ENCODE data around the gene CEP250.

CEP250 gene

DNA sequence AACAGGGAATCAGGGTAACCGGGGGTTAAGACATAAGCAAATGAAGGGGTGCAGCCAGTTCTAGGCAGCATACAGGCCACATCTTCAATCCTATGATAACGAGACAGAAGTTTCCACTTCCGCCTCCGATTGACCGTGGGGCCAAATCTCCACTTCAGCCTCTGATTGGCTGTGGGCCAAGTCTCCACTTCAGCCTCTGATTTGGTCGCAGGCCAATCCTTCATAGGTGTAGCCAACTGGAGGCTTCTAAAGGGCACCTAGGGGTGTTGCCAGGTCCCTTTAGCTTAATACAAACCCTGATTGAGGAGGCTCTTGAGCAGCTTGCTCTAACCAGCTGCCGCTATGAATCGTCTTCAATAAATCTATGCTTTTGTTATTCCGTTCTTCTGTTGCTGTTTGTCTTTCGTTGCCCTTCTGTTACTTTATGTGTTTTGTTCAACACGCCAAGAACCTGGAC lies 84.4 kb downstream of the CEP250 start:
- Histone ChIP-seq H3K36me3 (ENCODE audit: insufficient read depth, low read length) (peaks cover 17% of the 10 kb centered on the region), H3K9me3 (ENCODE audit: insufficient read depth, low read length, severe bottlenecking) (no peaks in the 10 kb centered on the region), H3K4me1 (ENCODE audit: insufficient read depth, low read length) (peaks cover 21% of the 10 kb centered on the region), H3K27me3 (ENCODE audit: insufficient read depth, low read length, poor library complexity) (no peaks in the 10 kb centered on the region), H3K4me3 (ENCODE audit: low read depth in 1 of 2, low read length in 2 of 2) (no peak overlapping the region), H2AFZ (ENCODE audit: low read depth, low read length) (no peak overlapping the region), H3K9ac (ENCODE audit: low read depth, low read length) (no peak overlapping the region), H3K79me2 (ENCODE audit: insufficient read depth, low read length) (peaks cover 13% of the 10 kb centered on the region), H3K27ac (ENCODE audit: low read length) (no peak overlapping the region), H4K20me1 (ENCODE audit: insufficient read depth, low read length) (no peaks in the 10 kb centered on the region), H3K4me2 (ENCODE audit: insufficient read depth, low read length) (no peak overlapping the region)
- ATAC-seq (ENCODE audit: insufficient read depth, low read depth) (no peak), DNase-seq (no peak)
- TF ChIP-seq, protein P1, sequence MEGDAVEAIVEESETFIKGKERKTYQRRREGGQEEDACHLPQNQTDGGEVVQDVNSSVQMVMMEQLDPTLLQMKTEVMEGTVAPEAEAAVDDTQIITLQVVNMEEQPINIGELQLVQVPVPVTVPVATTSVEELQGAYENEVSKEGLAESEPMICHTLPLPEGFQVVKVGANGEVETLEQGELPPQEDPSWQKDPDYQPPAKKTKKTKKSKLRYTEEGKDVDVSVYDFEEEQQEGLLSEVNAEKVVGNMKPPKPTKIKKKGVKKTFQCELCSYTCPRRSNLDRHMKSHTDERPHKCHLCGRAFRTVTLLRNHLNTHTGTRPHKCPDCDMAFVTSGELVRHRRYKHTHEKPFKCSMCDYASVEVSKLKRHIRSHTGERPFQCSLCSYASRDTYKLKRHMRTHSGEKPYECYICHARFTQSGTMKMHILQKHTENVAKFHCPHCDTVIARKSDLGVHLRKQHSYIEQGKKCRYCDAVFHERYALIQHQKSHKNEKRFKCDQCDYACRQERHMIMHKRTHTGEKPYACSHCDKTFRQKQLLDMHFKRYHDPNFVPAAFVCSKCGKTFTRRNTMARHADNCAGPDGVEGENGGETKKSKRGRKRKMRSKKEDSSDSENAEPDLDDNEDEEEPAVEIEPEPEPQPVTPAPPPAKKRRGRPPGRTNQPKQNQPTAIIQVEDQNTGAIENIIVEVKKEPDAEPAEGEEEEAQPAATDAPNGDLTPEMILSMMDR (IDR thresholded peaks at IDR 0.05; ENCODE audit: borderline replicate concordance, extremely low read depth, low read length, poor library complexity, severe bottlenecking), result no peak
- TF ChIP-seq EZH2 (IDR thresholded peaks at IDR 0.05; ENCODE audit: borderline replicate concordance, low read depth, low read length, severe bottlenecking), result no peak

DNA sequence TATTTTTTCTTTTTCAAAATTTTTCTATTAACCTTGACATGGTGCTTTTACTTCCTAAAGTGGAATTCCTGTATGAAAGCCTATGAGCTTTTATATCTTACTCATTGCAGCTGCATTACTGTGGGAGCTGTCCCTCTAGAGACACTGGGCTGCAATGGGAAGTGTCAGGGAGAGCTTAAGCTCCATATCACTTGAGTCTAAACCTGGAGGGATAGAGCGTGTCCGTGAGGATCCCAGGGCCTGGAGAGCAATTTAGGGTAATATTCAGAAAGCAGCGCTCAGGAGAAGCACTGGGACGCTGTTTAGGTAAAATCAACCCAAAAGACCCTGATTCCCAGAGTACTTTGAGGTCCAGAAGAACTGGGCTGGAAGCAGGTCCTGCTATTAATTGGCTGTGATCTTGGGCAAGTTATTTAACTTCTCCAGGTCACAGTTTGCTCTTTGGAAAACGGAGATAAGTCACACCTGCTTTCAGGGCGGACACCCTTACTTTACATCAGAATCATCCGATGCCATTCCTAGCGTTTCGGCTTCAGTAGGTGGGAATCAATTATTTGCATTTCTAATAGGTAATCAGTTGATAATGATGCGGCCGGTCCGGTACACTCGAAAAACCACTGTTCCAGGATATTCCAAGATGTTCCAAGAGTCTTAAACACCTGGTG lies 85.9 kb downstream of the CEP250 start:
- Histone ChIP-seq H2AFZ (ENCODE audit: low read depth, low read length) (peak overlapping the region; percentile 80), H3K9me3 (ENCODE audit: insufficient read depth, low read length, severe bottlenecking) (no peaks in the 10 kb centered on the region), H3K36me3 (ENCODE audit: insufficient read depth, low read length) (peaks cover 27% of the 10 kb centered on the region), H3K4me3 (ENCODE audit: low read depth in 1 of 2, low read length in 2 of 2) (peak overlapping the region in 1 of 2 experiments; percentile 83; a peak in 3 of 4 replicates), H3K4me2 (ENCODE audit: insufficient read depth, low read length) (peak overlapping the region; percentile 90), H3K79me2 (ENCODE audit: insufficient read depth, low read length) (peaks cover 13% of the 10 kb centered on the region), H3K4me1 (ENCODE audit: insufficient read depth, low read length) (peaks cover 21% of the 10 kb centered on the region), H4K20me1 (ENCODE audit: insufficient read depth, low read length) (no peaks in the 10 kb centered on the region), H3K9ac (ENCODE audit: low read depth, low read length) (peak overlapping the region; percentile 71), H3K27ac (ENCODE audit: low read length) (0 out of 2 replicates have a peak overlapping the region, but pooled peaks have one; percentile 19), H3K27me3 (ENCODE audit: insufficient read depth, low read length, poor library complexity) (no peaks in the 10 kb centered on the region)
- no peak for ATAC-seq (ENCODE audit: insufficient read depth, low read depth)
- TF ChIP-seq EZH2 (IDR thresholded peaks at IDR 0.05; ENCODE audit: borderline replicate concordance, low read depth, low read length, severe bottlenecking), result no peak
- TF ChIP-seq, protein P1 (IDR thresholded peaks at IDR 0.05; ENCODE audit: borderline replicate concordance, extremely low read depth, low read length, poor library complexity, severe bottlenecking), result no peak
- DNase-seq, result no peak

DNA sequence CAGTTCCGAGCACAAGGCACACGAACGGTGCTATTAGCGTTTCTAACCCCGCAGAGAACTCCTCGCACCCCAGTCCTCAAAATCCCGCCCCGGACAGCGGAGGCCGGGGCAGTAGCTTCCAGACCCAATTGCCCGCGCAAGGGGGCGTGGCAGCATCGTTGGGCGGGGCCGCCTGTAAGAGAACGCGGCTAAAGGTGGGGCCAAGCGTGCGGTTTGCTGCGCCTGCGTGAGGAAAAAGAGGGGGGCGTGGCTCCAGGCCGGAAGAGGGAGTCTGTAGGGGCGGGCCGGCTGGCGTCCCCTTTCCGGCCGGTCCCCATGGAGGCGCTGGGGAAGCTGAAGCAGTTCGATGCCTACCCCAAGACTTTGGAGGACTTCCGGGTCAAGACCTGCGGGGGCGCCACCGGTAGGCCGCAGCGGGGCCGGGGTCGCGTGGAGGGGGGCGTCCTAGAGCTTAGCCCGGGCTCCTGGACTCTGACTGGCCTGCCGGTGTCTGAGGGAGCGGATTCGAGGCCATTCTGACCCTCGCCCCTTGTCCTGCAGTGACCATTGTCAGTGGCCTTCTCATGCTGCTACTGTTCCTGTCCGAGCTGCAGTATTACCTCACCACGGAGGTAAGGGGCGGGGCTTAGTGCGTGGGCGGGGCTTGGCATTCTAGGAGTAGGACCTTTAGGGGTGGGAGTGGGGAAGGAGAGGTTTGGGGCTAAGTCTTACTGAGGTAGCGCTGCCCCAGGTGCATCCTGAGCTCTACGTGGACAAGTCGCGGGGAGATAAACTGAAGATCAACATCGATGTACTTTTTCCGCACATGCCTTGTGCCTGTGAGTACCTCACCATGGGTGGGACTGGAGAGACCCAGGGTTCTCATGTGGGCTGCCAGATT lies 86.6 kb downstream of the CEP250 start, which contains the start of gene ERGIC3:
TSS of gene ERGIC3 (plus strand) at position 296 of the 880 bp plus-strand sequence. CDS start at position 316, 20 bp downstream.
- peak; percentile 99 for DNase-seq
- ATAC-seq (ENCODE audit: insufficient read depth, low read depth), result peak; percentile 98
- Histone ChIP-seq H4K20me1 (ENCODE audit: insufficient read depth, low read length) (no peaks in the 10 kb centered on the region), H3K79me2 (ENCODE audit: insufficient read depth, low read length) (peaks cover 13% of the 10 kb centered on the region), H3K27ac (ENCODE audit: low read length) (peak within 1 kb of the TSS; percentile 85), H3K4me3 (ENCODE audit: low read depth in 1 of 2, low read length in 2 of 2) (peak within 1 kb of the TSS; percentile 53 to 83), H3K9me3 (ENCODE audit: insufficient read depth, low read length, severe bottlenecking) (no peaks in the 10 kb centered on the region), H3K36me3 (ENCODE audit: insufficient read depth, low read length) (peaks cover 35% of the 10 kb centered on the region), H3K4me1 (ENCODE audit: insufficient read depth, low read length) (peaks cover 21% of the 10 kb centered on the region), H2AFZ (ENCODE audit: low read depth, low read length) (peak within 1 kb of the TSS; percentile 87), H3K27me3 (ENCODE audit: insufficient read depth, low read length, poor library complexity) (no peaks in the 10 kb centered on the region), H3K4me2 (ENCODE audit: insufficient read depth, low read length) (peak within 1 kb of the TSS; percentile 90), H3K9ac (ENCODE audit: low read depth, low read length) (peak within 1 kb of the TSS; percentile 71)
- TF ChIP-seq, protein P1 (IDR thresholded peaks at IDR 0.05; ENCODE audit: borderline replicate concordance, extremely low read depth, low read length, poor library complexity, severe bottlenecking), result no peak
- no peak for TF ChIP-seq EZH2 (IDR thresholded peaks at IDR 0.05; ENCODE audit: borderline replicate concordance, low read depth, low read length, severe bottlenecking)

All from DND-41 (cell line).